OCI-LY1 (cell line): ENCODE results near the gene HEXD.

Experiments
- H2AFZ ChIP-seq: fragments of 200-600 bp; sonication (generic), shearing (Covaris generic); 2 replicates; pipeline ENCODE4 v1.6.0; 2014; ENCODE audit warnings: antibody characterized with exemption, mild to moderate bottlenecking, low read length
- H3F3A ChIP-seq: fragments of 200-600 bp; sonication (generic), shearing (Covaris generic); 2 replicates; pipeline ENCODE4 v1.6.0; 2014; ENCODE audit warnings: mild to moderate bottlenecking, antibody characterized with exemption, low read length, moderate library complexity; ENCODE audit not compliant: insufficient read depth
- H3K27ac ChIP-seq: fragments of 200-600 bp; sonication (generic); 2 replicates; pipeline ENCODE4 v1.5.1; 2014; ENCODE audit warnings: low read length, mixed run types, mild to moderate bottlenecking, low read depth; ENCODE audit not compliant: poor library complexity, severe bottlenecking
- H3K27me3 ChIP-seq: fragments of 200-600 bp; sonication (generic); 2 replicates; pipeline ENCODE4 v1.6.0; 2014; ENCODE audit warnings: antibody characterized with exemption, mild to moderate bottlenecking, low read length, moderate library complexity; ENCODE audit not compliant: insufficient read depth
- H3K36me3 ChIP-seq: fragments of 200-600 bp; sonication (generic); 2 replicates; pipeline ENCODE4 v1.6.1; 2014; ENCODE audit warnings: mild to moderate bottlenecking, antibody characterized with exemption, low read length, moderate library complexity, mixed read lengths; ENCODE audit not compliant: insufficient read depth
- H3K4me1 ChIP-seq: fragments of 200-600 bp; sonication (generic); 2 replicates; pipeline ENCODE4 v1.5.1; 2014; ENCODE audit warnings: mild to moderate bottlenecking, low read length, moderate library complexity; ENCODE audit not compliant: insufficient read depth, severe bottlenecking
- H3K4me2 ChIP-seq: fragments of 200-600 bp; sonication (generic), shearing (Covaris generic); 2 replicates; pipeline ENCODE4 v1.6.1; 2014; ENCODE audit warnings: low read length
- H3K4me3 ChIP-seq: fragments of 200-600 bp; sonication (generic); 2 replicates; pipeline ENCODE4 v1.5.1; 2014; ENCODE audit warnings: low read length, low read depth, mild to moderate bottlenecking, mixed read lengths; ENCODE audit not compliant: poor library complexity, severe bottlenecking
- H3K79me2 ChIP-seq: fragments of 200-600 bp; shearing (Covaris generic); 2 replicates; pipeline ENCODE4 v1.6.1; 2016; ENCODE audit warnings: mixed run types, low read length, mixed read lengths; ENCODE audit not compliant: insufficient read depth
- H3K9ac ChIP-seq: fragments of 200-600 bp; sonication (generic), shearing (Covaris generic); 2 replicates; pipeline ENCODE4 v1.6.1; 2014; ENCODE audit warnings: mild to moderate bottlenecking, low read length, mixed read lengths
- H3K9me2 ChIP-seq: fragments of 200-600 bp; sonication (generic), shearing (Covaris generic); 2 replicates; pipeline ENCODE4 v1.6.1; 2014; ENCODE audit warnings: low read depth, mild to moderate bottlenecking, low read length, mixed read lengths
- H3K9me3 ChIP-seq: fragments of 200-600 bp; shearing (Covaris generic); 2 replicates; pipeline ENCODE4 v1.6.1; 2014; ENCODE audit warnings: low read length, mixed read lengths
- H4K20me1 ChIP-seq: fragments of 200-600 bp; sonication (generic), shearing (Covaris generic); 2 replicates; pipeline ENCODE4 v1.6.0; 2016; ENCODE audit warnings: mild to moderate bottlenecking, low read length; ENCODE audit not compliant: insufficient read depth
- EZH2 ChIP-seq: fragments of 200-600 bp; sonication (generic), shearing (Covaris generic); IDR thresholded peaks from 2 replicates; pipeline ENCODE4 v1.8.0; 2017; ENCODE audit warnings: borderline replicate concordance, mixed run types, mild to moderate bottlenecking, antibody characterized with exemption, low read length, moderate library complexity, mixed read lengths
- TF ChIP-seq, protein P1 (sequence below): fragments of 200-600 bp; sonication (generic), shearing (Covaris generic); IDR thresholded peaks from 2 replicates; pipeline ENCODE4 v1.5.1; 2017; ENCODE audit warnings: mild to moderate bottlenecking, antibody characterized with exemption, low read length, moderate library complexity, mixed read lengths

Gene HEXD

DNA sequence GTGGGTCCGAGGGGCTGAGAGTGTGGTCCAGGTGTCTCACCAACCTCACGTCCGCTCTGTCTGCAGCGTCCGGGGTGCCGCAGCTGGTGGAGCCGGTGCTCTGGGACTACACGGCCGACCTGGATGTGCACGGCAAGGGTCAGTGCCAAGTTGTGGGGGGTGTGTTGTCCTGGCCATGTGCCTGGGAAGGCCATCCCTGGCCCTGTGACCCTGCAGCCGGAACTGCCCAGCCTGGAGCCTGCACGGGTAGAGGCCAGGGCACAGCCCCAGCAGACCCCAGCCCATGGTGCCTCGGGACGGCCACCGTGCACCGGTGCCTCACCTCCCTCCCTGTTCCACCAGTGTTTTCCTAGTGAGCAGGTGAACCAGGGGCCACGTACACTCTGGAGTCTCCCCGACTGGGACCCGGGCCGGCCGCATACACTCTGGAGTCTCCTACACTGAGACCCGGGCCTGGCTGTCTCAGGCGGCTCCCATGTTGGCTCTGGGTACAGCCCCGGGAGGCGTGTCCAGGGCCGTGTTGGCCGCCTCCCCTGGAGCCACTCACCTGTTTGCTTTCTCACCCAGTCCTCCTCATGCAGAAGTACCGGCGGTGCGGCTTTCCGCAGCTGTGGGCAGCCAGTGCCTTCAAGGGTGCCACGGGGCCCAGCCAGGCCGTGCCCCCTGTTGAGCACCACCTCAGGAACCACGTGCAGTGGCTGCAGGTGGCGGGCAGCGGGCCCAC lies 18.6 kb downstream of the HEXD start:
- H3K4me1 ChIP-seq: peaks cover 31% of the 10 kb centered on the region
- H3F3A ChIP-seq: peaks cover 5% of the 10 kb centered on the region; the same call in 1 of the 2 replicates
- no peak overlapping the region for H3K4me3 ChIP-seq
- H3K9me2 ChIP-seq: no peaks in the 10 kb centered on the region
- H3K9ac ChIP-seq: no peak overlapping the region
- H3K4me2 ChIP-seq: no peak overlapping the region
- no peak for TF ChIP-seq EZH2
- TF ChIP-seq, protein P1, sequence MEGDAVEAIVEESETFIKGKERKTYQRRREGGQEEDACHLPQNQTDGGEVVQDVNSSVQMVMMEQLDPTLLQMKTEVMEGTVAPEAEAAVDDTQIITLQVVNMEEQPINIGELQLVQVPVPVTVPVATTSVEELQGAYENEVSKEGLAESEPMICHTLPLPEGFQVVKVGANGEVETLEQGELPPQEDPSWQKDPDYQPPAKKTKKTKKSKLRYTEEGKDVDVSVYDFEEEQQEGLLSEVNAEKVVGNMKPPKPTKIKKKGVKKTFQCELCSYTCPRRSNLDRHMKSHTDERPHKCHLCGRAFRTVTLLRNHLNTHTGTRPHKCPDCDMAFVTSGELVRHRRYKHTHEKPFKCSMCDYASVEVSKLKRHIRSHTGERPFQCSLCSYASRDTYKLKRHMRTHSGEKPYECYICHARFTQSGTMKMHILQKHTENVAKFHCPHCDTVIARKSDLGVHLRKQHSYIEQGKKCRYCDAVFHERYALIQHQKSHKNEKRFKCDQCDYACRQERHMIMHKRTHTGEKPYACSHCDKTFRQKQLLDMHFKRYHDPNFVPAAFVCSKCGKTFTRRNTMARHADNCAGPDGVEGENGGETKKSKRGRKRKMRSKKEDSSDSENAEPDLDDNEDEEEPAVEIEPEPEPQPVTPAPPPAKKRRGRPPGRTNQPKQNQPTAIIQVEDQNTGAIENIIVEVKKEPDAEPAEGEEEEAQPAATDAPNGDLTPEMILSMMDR: no peak
- H4K20me1 ChIP-seq: no peaks in the 10 kb centered on the region
- H3K9me3 ChIP-seq: no peaks in the 10 kb centered on the region
- peaks cover 17% of the 10 kb centered on the region for H3K36me3 ChIP-seq
- H3K79me2 ChIP-seq: no peaks in the 10 kb centered on the region
- no peak overlapping the region for H3K27ac ChIP-seq
- H2AFZ ChIP-seq: no peak overlapping the region
- H3K27me3 ChIP-seq: no peaks in the 10 kb centered on the region

DNA sequence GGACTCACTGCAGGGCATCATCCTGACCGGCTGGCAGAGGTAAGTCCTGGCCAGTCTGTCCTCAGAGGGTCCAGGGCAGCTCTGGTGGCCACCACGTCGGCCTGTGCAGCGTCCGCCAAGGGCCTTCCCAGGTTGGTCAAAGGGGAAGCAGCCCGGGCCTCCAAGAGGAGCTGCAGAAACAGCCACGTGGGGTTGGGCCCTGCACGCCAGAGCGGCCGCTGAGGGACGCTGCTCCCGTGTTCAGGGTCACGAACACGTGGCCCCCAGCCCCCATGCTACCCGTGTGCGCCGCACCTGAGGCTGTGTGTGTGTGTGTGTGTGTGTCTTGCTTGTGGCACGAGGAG lies 19.1 kb downstream of the HEXD start:
- Histone ChIP-seq H4K20me1 (no peaks in the 10 kb centered on the region), H3F3A (peaks cover 9% of the 10 kb centered on the region; the same call in 1 of the 2 replicates), H3K4me1 (peaks cover 36% of the 10 kb centered on the region), H3K9me3 (no peaks in the 10 kb centered on the region), H3K79me2 (no peaks in the 10 kb centered on the region), H2AFZ (no peak overlapping the region), H3K9ac (no peak overlapping the region), H3K9me2 (no peaks in the 10 kb centered on the region), H3K27me3 (no peaks in the 10 kb centered on the region), H3K27ac (no peak overlapping the region), H3K4me3 (no peak overlapping the region), H3K36me3 (peaks cover 23% of the 10 kb centered on the region), H3K4me2 (no peak overlapping the region)
- TF ChIP-seq, protein P1: no peak
- TF ChIP-seq EZH2: no peak

DNA sequence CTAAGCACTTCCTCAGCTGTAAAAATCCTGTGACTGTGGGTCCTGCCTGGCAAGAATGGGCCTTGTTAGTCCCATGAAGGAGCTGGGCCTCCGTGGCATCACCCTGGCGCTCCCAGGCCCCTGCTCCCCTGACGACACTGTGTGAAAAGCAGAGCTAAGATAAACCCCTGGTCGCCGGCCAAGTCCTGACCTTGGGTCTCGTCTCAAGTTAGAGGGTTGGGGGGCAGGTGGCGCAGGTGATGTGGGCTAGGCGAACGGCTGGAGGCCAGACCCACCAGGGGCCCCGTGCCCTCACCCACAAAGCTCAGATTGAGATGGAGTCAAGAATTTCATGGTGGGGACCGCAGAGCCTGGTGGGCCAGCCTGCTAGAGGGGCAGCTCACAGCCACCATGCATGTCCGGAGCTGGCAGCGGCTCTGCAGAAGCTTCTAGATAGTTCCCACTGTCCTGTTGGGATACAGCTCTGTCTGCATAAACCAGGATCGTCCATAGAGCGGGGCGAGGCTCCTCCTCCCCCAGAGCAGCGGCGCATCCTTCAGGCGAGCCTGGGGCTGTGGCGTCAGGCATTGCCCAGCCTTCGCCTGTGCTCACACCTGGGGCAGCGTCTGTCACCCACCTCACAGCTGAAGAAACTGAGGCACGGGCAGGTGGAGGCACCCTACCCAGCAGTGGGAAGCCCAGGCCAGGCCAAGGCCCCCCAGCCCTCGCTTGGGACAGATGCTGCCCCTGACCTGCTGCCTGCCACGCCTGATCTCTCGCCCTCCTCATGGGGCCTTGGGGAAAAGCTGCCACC lies 20.4 kb downstream of the HEXD start:
- Histone ChIP-seq H3K4me1 (peaks cover 43% of the 10 kb centered on the region), H3K4me3 (no peak overlapping the region), H4K20me1 (no peaks in the 10 kb centered on the region), H3K9me2 (no peaks in the 10 kb centered on the region), H3K27ac (no peak overlapping the region), H3K9ac (no peak overlapping the region), H2AFZ (no peak overlapping the region), H3K9me3 (no peaks in the 10 kb centered on the region), H3K79me2 (no peaks in the 10 kb centered on the region), H3K36me3 (peaks cover 36% of the 10 kb centered on the region), H3K4me2 (no peak overlapping the region), H3K27me3 (no peaks in the 10 kb centered on the region), H3F3A (peaks cover 9% of the 10 kb centered on the region; the same call in 1 of the 2 replicates)
- TF ChIP-seq, protein P1: no peak
- TF ChIP-seq EZH2: no peak
